Neural cell (in vitro differentiated cells): Measurements from ENCODE around the gene ANKFY1. TPM values are rescaled to one million over a fixed set of nuclear protein-coding genes. Genes with fewer than 3 reads are reported as not detected.

Experiments used
- H2AFZ ChIP-seq: fragments of 200-600, 300-800 bp; sonication (generic), shearing (Covaris generic); 2 replicates; pipeline ENCODE4 v1.6.0; 2014; ENCODE audit warnings: low read depth, mild to moderate bottlenecking, antibody characterized with exemption, low read length, moderate library complexity
- H3F3A ChIP-seq: fragments of 200-600 bp; shearing (Covaris generic); 2 replicates; pipeline ENCODE4 v1.6.1; 2016; ENCODE audit warnings: mild to moderate bottlenecking, moderate library complexity, mixed read lengths, antibody characterized with exemption, low read length; ENCODE audit not compliant: insufficient read depth, poor library complexity, severe bottlenecking
- H3K27ac ChIP-seq: fragments of 200-600, 300-800 bp; sonication (generic), shearing (Covaris generic); 2 replicates; pipeline ENCODE4 v1.5.1; 2014; ENCODE audit warnings: mild to moderate bottlenecking, low read length, moderate library complexity
- H3K27me3 ChIP-seq: fragments of 300-800, 200-600 bp; sonication (generic), shearing (Covaris generic); 2 replicates; pipeline ENCODE4 v1.6.0; 2014; ENCODE audit warnings: mild to moderate bottlenecking, low read depth, low read length, moderate library complexity; ENCODE audit not compliant: insufficient read depth
- H3K36me3 ChIP-seq: fragments of 300-800, 200-600 bp; sonication (generic), shearing (Covaris generic); 2 replicates; pipeline ENCODE4 v1.5.1; 2014; ENCODE audit warnings: mild to moderate bottlenecking, antibody characterized with exemption, low read length, moderate library complexity; ENCODE audit not compliant: insufficient read depth
- H3K4me2 ChIP-seq: fragments of 300-800, 200-600 bp; sonication (generic), shearing (Covaris generic); 2 replicates; pipeline ENCODE4 v1.6.0; 2014; ENCODE audit warnings: mild to moderate bottlenecking, low read length
- H3K4me3 ChIP-seq: fragments of 300-800, 200-600 bp; sonication (generic), shearing (Covaris generic); 2 replicates; pipeline ENCODE4 v1.5.1; 2014; ENCODE audit warnings: mild to moderate bottlenecking, low read length, moderate library complexity
- H3K79me2 ChIP-seq: fragments of 200-600 bp; shearing (Covaris generic); replicated peaks from 2 replicates; pipeline ENCODE4 v1.6.0; 2014; ENCODE audit warnings: mild to moderate bottlenecking, low read length, moderate library complexity; ENCODE audit not compliant: insufficient read depth
- H3K9ac ChIP-seq: fragments of 300-800, 200-600 bp; sonication (generic), shearing (Covaris generic); 2 replicates; pipeline ENCODE4 v1.6.1; 2016; ENCODE audit warnings: mild to moderate bottlenecking, low read length, mixed read lengths
- H3K9me2 ChIP-seq: fragments of 200-600 bp; shearing (Covaris generic); 2 replicates; pipeline ENCODE4 v1.6.1; 2016; ENCODE audit warnings: mild to moderate bottlenecking, low read length, mixed read lengths; ENCODE audit not compliant: insufficient read depth
- H3K9me3 ChIP-seq: fragments of 200-600, 300-800 bp; sonication (generic), shearing (Covaris generic); 2 replicates; pipeline ENCODE4 v1.6.1; 2016; ENCODE audit warnings: mild to moderate bottlenecking, mixed run types, low read length, moderate library complexity, mixed read lengths
- H4K20me1 ChIP-seq: fragments of 200-600 bp; shearing (Covaris generic); 2 replicates; pipeline ENCODE4 v1.6.1; 2016; ENCODE audit warnings: mild to moderate bottlenecking, mixed run types; ENCODE audit not compliant: insufficient read depth
- CTCF ChIP-seq: fragments of 450-650 bp; IDR thresholded peaks from 2 replicates; pipeline ENCODE4 v1.5.1; 2014; ENCODE audit warnings: antibody characterized with exemption, mild to moderate bottlenecking, moderate library complexity; ENCODE audit not compliant: poor library complexity, severe bottlenecking
- EP300 ChIP-seq: fragments of 450-650 bp; conservative IDR thresholded peaks from 2 replicates; pipeline ENCODE4 v1.6.1; 2014; ENCODE audit warnings: antibody characterized with exemption, mild to moderate bottlenecking, moderate library complexity; ENCODE audit not compliant: poor library complexity, severe bottlenecking
- EZH2 ChIP-seq: fragments of 200-600, 300-800 bp; shearing (Covaris generic), sonication (generic); IDR thresholded peaks from 2 replicates; pipeline ENCODE4 v1.6.1; 2014; ENCODE audit warnings: antibody characterized with exemption, low read length, borderline replicate concordance, mild to moderate bottlenecking; ENCODE audit not compliant: insufficient read depth, poor library complexity, severe bottlenecking
- MXI1 ChIP-seq: fragments of 450-650 bp; conservative IDR thresholded peaks from 2 replicates; pipeline ENCODE4 v1.6.1; 2014; ENCODE audit warnings: antibody characterized with exemption, mild to moderate bottlenecking; ENCODE audit not compliant: poor library complexity, severe bottlenecking
- POLR2AphosphoS5 ChIP-seq: IDR thresholded peaks from 2 replicates; pipeline ENCODE4 v1.6.1; 2012
- RAD21 ChIP-seq: fragments of 450-650 bp; conservative IDR thresholded peaks from 2 replicates; pipeline ENCODE4 v1.6.1; 2014; ENCODE audit warnings: antibody characterized with exemption, mild to moderate bottlenecking, moderate library complexity
- REST ChIP-seq: IDR thresholded peaks from 2 replicates; pipeline ENCODE4 v1.6.1; 2012; ENCODE audit warnings: borderline replicate concordance
- SMC3 ChIP-seq: fragments of 450-650 bp; conservative IDR thresholded peaks from 2 replicates; pipeline ENCODE4 v1.6.1; 2014; ENCODE audit warnings: antibody characterized with exemption, mild to moderate bottlenecking, moderate library complexity; ENCODE audit not compliant: poor library complexity
- TAF1 ChIP-seq: IDR thresholded peaks from 2 replicates; pipeline ENCODE4 v1.6.1; 2012; ENCODE audit warnings: low read depth
- polyA plus RNA-seq: library from polyadenylated mRNA; depleted of rRNA; stranded (reverse); fragments of >200 nt; gene quantifications from 2 replicates; pipeline ENCODE4 v1.2.3, GENCODE V29; 2014

Gene ANKFY1
- polyA plus RNA-seq, 1 donor from 2014 or later, result 25.6 TPM

GRCh38 chr17:4154201-4154600 is 109.6 kb downstream of the ANKFY1 start:
- no peak for TF ChIP-seq CTCF
- TF ChIP-seq REST, result no peak
- TF ChIP-seq EZH2, result no peak
- Histone ChIP-seq H2AFZ (no peak overlapping the region), H3K4me3 (no peak overlapping the region), H3K9me2 (no peaks in the 10 kb centered on the region), H3K36me3 (no peaks in the 10 kb centered on the region), H3K79me2 (no peaks in the 10 kb centered on the region), H3K27me3 (no peaks in the 10 kb centered on the region), H3K9me3 (no peaks in the 10 kb centered on the region), H3K4me2 (no peak overlapping the region), H3K27ac (no peak overlapping the region), H3K9ac (no peak overlapping the region), H4K20me1 (no peaks in the 10 kb centered on the region), H3F3A (no peaks in the 10 kb centered on the region)

DNA sequence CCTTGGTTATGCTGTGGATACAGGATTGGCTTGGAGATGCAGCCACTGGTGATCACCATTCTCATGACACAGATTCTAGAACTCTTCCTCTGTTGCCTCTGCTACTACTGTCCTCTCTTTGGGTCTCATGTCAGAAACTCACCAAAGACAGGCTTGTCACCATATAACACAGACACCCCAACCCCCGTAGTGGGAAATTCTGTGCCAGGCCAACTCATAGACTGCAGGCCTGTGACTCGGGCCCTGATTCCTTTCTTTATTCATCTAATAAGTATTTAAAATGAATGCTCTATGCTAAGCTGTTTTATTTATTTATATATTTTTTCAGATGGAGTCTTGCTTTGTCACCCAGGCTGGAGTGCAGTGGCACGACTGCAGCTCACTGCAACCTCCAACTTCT is 111.3 kb downstream of the ANKFY1 start:
- Histone ChIP-seq H3K4me3 (no peak overlapping the region), H3K36me3 (no peaks in the 10 kb centered on the region)

More for the DNA sequence above, 111.3 kb downstream of the ANKFY1 start:
- Histone ChIP-seq H3F3A (no peaks in the 10 kb centered on the region), H3K9me3 (no peaks in the 10 kb centered on the region), H2AFZ (no peak overlapping the region), H3K79me2 (no peaks in the 10 kb centered on the region), H3K9me2 (no peaks in the 10 kb centered on the region), H3K27ac (no peak overlapping the region), H3K4me2 (no peak overlapping the region), H3K27me3 (no peaks in the 10 kb centered on the region), H3K9ac (no peak overlapping the region), H4K20me1 (no peaks in the 10 kb centered on the region)
- TF ChIP-seq CTCF (no peak), RAD21 (no peak), POLR2AphosphoS5 (no peak), REST (no peak), EP300 (no peak), EZH2 (no peak), MXI1 (no peak), SMC3 (no peak), TAF1 (no peak)
